ENCODE results near the gene RALGPS1. TPM values are rescaled to one million over a fixed set of nuclear protein-coding genes. Genes with fewer than 3 reads are reported as not detected.

The RALGPS1 gene
- total and polyA plus RNA-seq, 2 of the 13 experiments (the other 11 are each of a cell fraction or from before 2014, with no cell fraction given): 3.7 to 6.5 TPM

- TF ChIP-seq KIAA2018 (CRISPR knock-in tag; IDR thresholded peaks at IDR 0.05; ENCODE audit: borderline replicate concordance) (no peak), HOXA9 (CRISPR knock-in tag; IDR thresholded peaks at IDR 0.05; ENCODE audit: borderline replicate concordance) (no peak), CC2D1A (CRISPR knock-in tag; IDR thresholded peaks at IDR 0.05) (no peak), PAX8 (CRISPR knock-in tag; IDR thresholded peaks at IDR 0.05; ENCODE audit: borderline replicate concordance) (no peak), PBX2 (CRISPR knock-in tag; IDR thresholded peaks at IDR 0.05) (no peak), ZNF367 (CRISPR knock-in tag; IDR thresholded peaks at IDR 0.05; ENCODE audit: borderline replicate concordance) (no peak), SRSF1 (optimal IDR thresholded peaks at IDR 0.05; ENCODE audit: low read depth, low read length) (no peak), HCFC1 (IDR thresholded peaks at IDR 0.05; ENCODE audit: low read depth, low read length) (no peak), ZBTB7B (CRISPR knock-in tag; IDR thresholded peaks at IDR 0.05) (no peak), PHF5A (CRISPR knock-in tag; IDR thresholded peaks at IDR 0.05; ENCODE audit: low read depth, unreplicated experiment) (no peak), ZNF788 (CRISPR knock-in tag; IDR thresholded peaks at IDR 0.05; ENCODE audit: borderline replicate concordance) (no peak)
Measured at GRCh38 chr9:127233989-127234388, 319.4 kb downstream of the RALGPS1 start (continued).

Data from HepG2 (cell line).